BLaER1 treated with 17β-estradiol and CSF1 and Interleukin-3, amounts not matched to agents 10 nM and 100 nM (cell line): Measurements from ENCODE around the gene INPP5B.

Experiments
- H3K27ac ChIP-seq, 11 experiments: shearing (Covaris generic); formaldehyde crosslinking; 2 replicates each; pipeline ENCODE4 v1.8.1; 2022
- H3K27me3 ChIP-seq, 11 experiments: shearing (Covaris generic); formaldehyde crosslinking; 2 replicates each; pipeline ENCODE4 v1.8.1; 2022
- H3K36me3 ChIP-seq, 11 experiments: shearing (Covaris generic); formaldehyde crosslinking; 2 replicates each; pipeline ENCODE4 v1.8.1; 2022
- H3K4me1 ChIP-seq, 10 experiments: shearing (Covaris generic); formaldehyde crosslinking; 2 replicates each; pipeline ENCODE4 v1.8.1; 2022
- H3K4me2 ChIP-seq, 11 experiments: shearing (Covaris generic); formaldehyde crosslinking; 2 replicates each; pipeline ENCODE4 v1.8.1; 2022
- H3K4me3 ChIP-seq, 10 experiments: shearing (Covaris generic); formaldehyde crosslinking; 2 replicates each; pipeline ENCODE4 v1.8.1; 2022
- H3K9ac ChIP-seq, 11 experiments: shearing (Covaris generic); formaldehyde crosslinking; 2 replicates each; pipeline ENCODE4 v1.8.1; 2022
- H3K9me3 ChIP-seq, 11 experiments: shearing (Covaris generic); formaldehyde crosslinking; replicated peaks in 1 of 11; 2 replicates each; pipeline ENCODE4 v1.8.1; 2022
- H4K20me1 ChIP-seq, 11 experiments: shearing (Covaris generic); formaldehyde crosslinking; 2 replicates each; pipeline ENCODE4 v1.8.1; 2022
- Cebpa-rat ChIP-seq, 11 experiments: shearing (Covaris generic); IDR thresholded peaks; 2 replicates each; pipeline ENCODE4 v1.8.1; 2022

INPP5B gene

GRCh38 chr1:37817481-37817880 is 129.4 kb downstream of the INPP5B start:
- Histone ChIP-seq H3K27ac (no peak overlapping the region), H3K36me3 (peaks cover 74 to 100% (median 93%) of the 10 kb centered on the region in 11 experiments), H3K4me1 (peaks cover 0 to 32% (median 5%) of the 10 kb centered on the region in 10 experiments; a peak in 10 of 20 replicates)

GRCh38 chr1:37814252-37814651 is 132.6 kb downstream of the INPP5B start:
- H3K27me3 ChIP-seq = no peaks in the 10 kb centered on the region
- H3K4me1 ChIP-seq = peaks cover 6 to 30% (median 19%) of the 10 kb centered on the region in 10 experiments
- peaks cover 48 to 90% (median 66%) of the 10 kb centered on the region in 11 experiments for H3K36me3 ChIP-seq
- H3K4me3 ChIP-seq = no peak overlapping the region
- no peak overlapping the region for H3K4me2 ChIP-seq
- no peaks in the 10 kb centered on the region for H3K9me3 ChIP-seq
- TF ChIP-seq Cebpa-rat (IDR thresholded peaks at IDR 0.05) = no peak
- H3K9ac ChIP-seq = no peak overlapping the region
- H3K27ac ChIP-seq = no peak overlapping the region
- peaks cover 0 to 48% (median 36%) of the 10 kb centered on the region in 11 experiments; a peak in 15 of 22 replicates for H4K20me1 ChIP-seq

More at GRCh38 chr1:37817481-37817880, 129.4 kb downstream of the INPP5B start:
- Histone ChIP-seq H3K9ac (no peak overlapping the region), H3K27me3 (no peaks in the 10 kb centered on the region), H3K4me3 (no peak overlapping the region), H3K4me2 (no peak overlapping the region), H4K20me1 (peaks cover 0 to 30% (median 23%) of the 10 kb centered on the region in 11 experiments; a peak in 14 of 22 replicates), H3K9me3 (no peaks in the 10 kb centered on the region)
- TF ChIP-seq Cebpa-rat (IDR thresholded peaks at IDR 0.05) = no peak

- Histone ChIP-seq H3K4me2 (no peak overlapping the region), H3K4me1 (peaks cover 12 to 35% (median 25%) of the 10 kb centered on the region in 10 experiments), H3K9ac (no peak overlapping the region), H3K36me3 (peaks cover 43 to 83% (median 61%) of the 10 kb centered on the region in 11 experiments), H3K27me3 (no peaks in the 10 kb centered on the region), H3K4me3 (no peak overlapping the region), H3K9me3 (no peaks in the 10 kb centered on the region), H3K27ac (no peak overlapping the region), H4K20me1 (peaks cover 0 to 53% (median 36%) of the 10 kb centered on the region in 11 experiments; a peak in 15 of 22 replicates)
- TF ChIP-seq Cebpa-rat (IDR thresholded peaks at IDR 0.05) = no peak
Observed at GRCh38 chr1:37813529-37814145, 133.2 kb downstream of the INPP5B start.

GRCh38 chr1:37811027-37811655 is 135.7 kb downstream of the INPP5B start:
- no peak overlapping the region for H3K27ac ChIP-seq
- H3K4me1 ChIP-seq = peaks cover 23 to 46% (median 36%) of the 10 kb centered on the region in 10 experiments
- no peaks in the 10 kb centered on the region for H3K27me3 ChIP-seq
- peaks cover 31 to 70% (median 51%) of the 10 kb centered on the region in 11 experiments for H3K36me3 ChIP-seq
- no peak overlapping the region for H3K4me3 ChIP-seq
- peaks cover 13 to 71% (median 53%) of the 10 kb centered on the region in 11 experiments; a peak in 21 of 22 replicates for H4K20me1 ChIP-seq
- TF ChIP-seq Cebpa-rat (IDR thresholded peaks at IDR 0.05) = no peak
- no peak overlapping the region for H3K9ac ChIP-seq
- no peaks in the 10 kb centered on the region for H3K9me3 ChIP-seq
- H3K4me2 ChIP-seq = peak overlapping the region in 4 of 11 experiments; percentile 94 to 98 (median 94); a peak in 6 of 22 replicates
